Fibroblast of lung (primary cell): ENCODE data around the gene PUS3. TPM values are rescaled to one million over a fixed set of nuclear protein-coding genes. Genes with fewer than 3 reads are reported as not detected.

Experiments used
- DNase-seq, 2 donors: peaks; one replicate each; pipeline versions ENCODE4 v3.0.0 to v3.0.0-alpha.2; 2010; ENCODE audit warnings: low read depth in 2 of 2
- H2AFZ ChIP-seq: 2 replicates; pipeline ENCODE4 v1.5.1; 2012; ENCODE audit warnings: low read length, control low read depth, inconsistent platforms
- H3K27ac ChIP-seq: 2 replicates; pipeline ENCODE4 v1.5.1; 2011; ENCODE audit warnings: low read length, control low read depth; ENCODE audit not compliant: insufficient read depth
- H3K27me3 ChIP-seq: 2 replicates; pipeline ENCODE4 v1.5.1; 2011; ENCODE audit warnings: mild to moderate bottlenecking, low read length; ENCODE audit not compliant: control insufficient read depth, insufficient read depth
- H3K36me3 ChIP-seq: 2 replicates; pipeline ENCODE4 v1.5.1; 2011; ENCODE audit warnings: low read length; ENCODE audit not compliant: control insufficient read depth, insufficient read depth
- H3K4me1 ChIP-seq: 2 replicates; pipeline ENCODE4 v1.5.1; 2011; ENCODE audit warnings: low read length; ENCODE audit not compliant: control insufficient read depth, insufficient read depth; ENCODE audit errors: extremely low read depth
- H3K4me2 ChIP-seq: 2 replicates; pipeline ENCODE4 v1.5.1; 2011; ENCODE audit warnings: low read length, control low read depth; ENCODE audit not compliant: insufficient read depth; ENCODE audit errors: extremely low read depth
- H3K4me3 ChIP-seq, 4 experiments: fragments of 200-600 bp in 1 of 4; sonication (generic) in 1 of 4; replicated peaks in 1 of 4; 2 replicates each; pipeline ENCODE4 v1.5.1; 2011 to 2016; ENCODE audit warnings: low read length in 4 of 4, low read depth in 3 of 4, mild to moderate bottlenecking in 3 of 4, control low read depth in 2 of 4, inconsistent platforms in 1 of 4, mixed read lengths in 1 of 4; ENCODE audit not compliant: insufficient read depth in 1 of 4; ENCODE audit errors: control extremely low read depth in 1 of 4
- H3K79me2 ChIP-seq: 2 replicates; pipeline ENCODE4 v1.5.1; 2012; ENCODE audit warnings: mild to moderate bottlenecking, low read length, inconsistent platforms; ENCODE audit not compliant: control insufficient read depth, insufficient read depth
- H3K9ac ChIP-seq: 2 replicates; pipeline ENCODE4 v1.5.1; 2011; ENCODE audit warnings: mild to moderate bottlenecking, low read length, control low read depth; ENCODE audit not compliant: insufficient read depth
- H3K9me3 ChIP-seq: 2 replicates; pipeline ENCODE4 v1.5.1; 2012; ENCODE audit warnings: low read depth, low read length; ENCODE audit not compliant: control insufficient read depth, insufficient read depth
- H4K20me1 ChIP-seq: 2 replicates; pipeline ENCODE4 v1.5.1; 2011; ENCODE audit warnings: low read length; ENCODE audit not compliant: control insufficient read depth, insufficient read depth; ENCODE audit errors: extremely low read depth
- EZH2 ChIP-seq: IDR thresholded peaks from 2 replicates; pipeline ENCODE4 v1.5.1; 2012; ENCODE audit warnings: low read length, control low read depth, mild to moderate bottlenecking; ENCODE audit errors: missing control alignments
- polyA plus RNA-seq, 2 donors: library from polyadenylated mRNA; depleted of rRNA in 1 of 2; stranded (reverse) in 1 of 2; unstranded in 1 of 2; fragments of >200 nt; gene quantifications; 2 replicates each; pipeline ENCODE4 v1.2.1, GENCODE V29; 2011 to 2012; ENCODE audit warnings: missing spikeins in 1 of 2
- total RNA-seq: library from RNA; depleted of rRNA; stranded (reverse); fragments of >200 nt; gene quantifications from 2 replicates; pipeline ENCODE4 v1.2.1, GENCODE V29; 2014
- TF ChIP-seq, protein P1 (sequence below), 2 donors: IDR thresholded peaks in 1 of 2; conservative IDR thresholded peaks in 1 of 2; 1 replicate in 1 of 2; 2 replicates in 1 of 2; pipeline ENCODE4 v1.5.1; 2011 to 2012; ENCODE audit warnings: low read length in 2 of 2, control low read depth in 1 of 2, inconsistent platforms in 1 of 2, low read depth in 1 of 2, mild to moderate bottlenecking in 1 of 2

The PUS3 gene
- total and polyA plus RNA-seq, 2 donors (not counting 1 experiment from before 2014, with no cell fraction given) = 14.0 to 16.0 TPM

DNA sequence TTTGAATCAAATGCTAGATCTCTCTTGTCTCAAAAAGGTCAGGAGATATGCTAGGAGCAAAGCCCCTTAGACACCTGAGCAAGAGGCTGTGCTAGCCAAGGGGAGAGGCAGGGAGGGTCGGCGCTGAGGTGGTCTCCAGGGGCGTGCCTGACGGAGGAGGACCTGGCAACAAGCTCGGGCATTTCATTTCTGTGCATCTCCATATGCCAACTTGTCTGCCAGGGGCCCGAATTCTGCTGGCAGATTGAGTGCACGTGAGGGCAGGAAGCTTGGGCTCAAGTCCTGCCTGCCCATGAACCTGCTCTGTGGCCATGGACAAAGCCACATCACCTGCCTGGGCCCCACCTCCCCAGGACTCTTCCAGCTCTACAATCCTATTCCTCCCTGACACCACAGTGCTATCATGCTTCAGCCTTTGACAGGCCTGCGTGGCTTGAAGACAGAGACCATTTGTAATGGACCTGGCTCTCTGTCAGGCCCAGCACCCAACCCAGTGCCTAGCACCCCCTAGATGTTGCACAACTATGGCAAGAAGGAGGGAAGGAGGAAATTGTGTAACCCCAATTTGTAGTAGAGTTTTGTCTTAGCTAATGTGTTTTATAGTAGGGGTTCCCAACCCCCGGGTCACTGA, 26.6 kb upstream of the PUS3 start:
- Histone ChIP-seq H3K4me3 (no peak overlapping the region), H4K20me1 (no peaks in the 10 kb centered on the region), H3K27ac (no peak overlapping the region), H3K4me2 (no peak overlapping the region), H3K9ac (no peak overlapping the region), H3K4me1 (no peaks in the 10 kb centered on the region), H3K36me3 (no peaks in the 10 kb centered on the region), H3K9me3 (no peaks in the 10 kb centered on the region), H2AFZ (no peak overlapping the region), H3K27me3 (peaks cover 9% of the 10 kb centered on the region), H3K79me2 (no peaks in the 10 kb centered on the region)
- DNase-seq = no peak
- TF ChIP-seq, protein P1, sequence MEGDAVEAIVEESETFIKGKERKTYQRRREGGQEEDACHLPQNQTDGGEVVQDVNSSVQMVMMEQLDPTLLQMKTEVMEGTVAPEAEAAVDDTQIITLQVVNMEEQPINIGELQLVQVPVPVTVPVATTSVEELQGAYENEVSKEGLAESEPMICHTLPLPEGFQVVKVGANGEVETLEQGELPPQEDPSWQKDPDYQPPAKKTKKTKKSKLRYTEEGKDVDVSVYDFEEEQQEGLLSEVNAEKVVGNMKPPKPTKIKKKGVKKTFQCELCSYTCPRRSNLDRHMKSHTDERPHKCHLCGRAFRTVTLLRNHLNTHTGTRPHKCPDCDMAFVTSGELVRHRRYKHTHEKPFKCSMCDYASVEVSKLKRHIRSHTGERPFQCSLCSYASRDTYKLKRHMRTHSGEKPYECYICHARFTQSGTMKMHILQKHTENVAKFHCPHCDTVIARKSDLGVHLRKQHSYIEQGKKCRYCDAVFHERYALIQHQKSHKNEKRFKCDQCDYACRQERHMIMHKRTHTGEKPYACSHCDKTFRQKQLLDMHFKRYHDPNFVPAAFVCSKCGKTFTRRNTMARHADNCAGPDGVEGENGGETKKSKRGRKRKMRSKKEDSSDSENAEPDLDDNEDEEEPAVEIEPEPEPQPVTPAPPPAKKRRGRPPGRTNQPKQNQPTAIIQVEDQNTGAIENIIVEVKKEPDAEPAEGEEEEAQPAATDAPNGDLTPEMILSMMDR (conservative IDR thresholded peaks at IDR 0.05 in 1 of 2, IDR thresholded peaks at IDR 0.05 in 1 of 2; ENCODE audit: low read depth in 1 of 2, low read length in 2 of 2) = no peak

DNA sequence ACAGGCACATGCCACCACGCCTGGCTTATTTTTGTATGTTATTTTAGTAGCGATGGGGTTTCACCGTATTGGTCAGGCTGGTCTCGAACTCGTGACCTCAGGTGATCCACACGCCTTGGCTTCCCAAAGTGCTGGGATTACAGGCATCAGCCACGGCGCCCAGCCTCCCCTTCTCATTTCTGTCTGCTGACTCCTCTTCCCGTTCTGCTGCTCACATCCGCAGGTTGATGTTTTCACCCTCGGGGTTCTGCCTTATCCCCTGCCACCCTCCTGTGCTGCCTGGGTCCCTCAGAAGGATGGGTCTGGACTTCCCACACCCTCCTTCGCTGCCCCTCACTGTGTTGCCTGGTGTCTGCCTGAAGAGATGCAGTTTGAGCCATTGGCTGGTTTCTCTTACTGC, 23.7 kb upstream of the PUS3 start:
- Histone ChIP-seq H4K20me1 (no peaks in the 10 kb centered on the region), H2AFZ (no peak overlapping the region), H3K27me3 (peaks cover 6% of the 10 kb centered on the region), H3K79me2 (no peaks in the 10 kb centered on the region), H3K9me3 (no peaks in the 10 kb centered on the region), H3K4me3 (no peak overlapping the region), H3K27ac (no peak overlapping the region), H3K4me2 (no peak overlapping the region), H3K4me1 (no peaks in the 10 kb centered on the region), H3K36me3 (no peaks in the 10 kb centered on the region), H3K9ac (no peak overlapping the region)
- no peak for DNase-seq
- TF ChIP-seq, protein P1 (conservative IDR thresholded peaks at IDR 0.05 in 1 of 2, IDR thresholded peaks at IDR 0.05 in 1 of 2; ENCODE audit: low read depth in 1 of 2, low read length in 2 of 2) = no peak
- TF ChIP-seq EZH2 = no peak

DNA sequence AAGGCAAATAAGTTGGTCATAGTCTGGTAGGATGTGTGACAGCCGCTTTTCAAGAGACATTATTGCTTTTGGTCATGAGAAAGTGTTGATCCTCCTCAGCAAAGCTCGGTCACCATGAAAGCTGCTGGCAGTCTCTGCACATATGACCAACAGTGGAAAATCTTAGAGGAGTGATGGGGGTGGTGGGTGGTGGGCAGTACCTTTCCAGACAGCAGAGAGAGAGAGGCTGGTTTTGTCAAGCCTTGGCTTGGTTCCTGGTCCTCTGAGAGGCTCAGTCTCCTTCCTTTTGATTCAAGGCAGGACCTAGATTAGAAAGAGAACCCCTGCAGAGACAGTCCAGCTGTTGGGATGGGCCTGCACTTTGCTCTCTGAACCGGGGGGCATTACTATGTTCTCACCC, 22.8 kb upstream of the PUS3 start:
- Histone ChIP-seq H3K4me3 (no peak overlapping the region), H3K9ac (no peak overlapping the region), H2AFZ (no peak overlapping the region), H3K4me1 (no peaks in the 10 kb centered on the region), H3K9me3 (no peaks in the 10 kb centered on the region), H3K79me2 (no peaks in the 10 kb centered on the region), H3K36me3 (no peaks in the 10 kb centered on the region), H3K27ac (no peak overlapping the region), H3K27me3 (peaks cover 4% of the 10 kb centered on the region), H4K20me1 (no peaks in the 10 kb centered on the region), H3K4me2 (no peak overlapping the region)
- TF ChIP-seq EZH2 = no peak
- TF ChIP-seq, protein P1 (conservative IDR thresholded peaks at IDR 0.05 in 1 of 2, IDR thresholded peaks at IDR 0.05 in 1 of 2; ENCODE audit: low read depth in 1 of 2, low read length in 2 of 2) = no peak
- DNase-seq = no peak
